H1 (cell line): ENCODE data around the gene ZBTB4. TPM values are rescaled to one million over a fixed set of nuclear protein-coding genes. Genes with fewer than 3 reads are reported as not detected.

ENCODE experiments used
- CTCF ChIA-PET: fragments of 300-600 bp; sonication (Branson Sonifier 250); formaldehyde crosslinking; loops from one replicate; lab custom pipeline; 2021; ENCODE audit not compliant: partially characterized antibody; lab: Charles Lee
- POLR2A ChIA-PET: fragments of 300-600 bp; sonication (Branson Sonifier 250); formaldehyde crosslinking; loops from one replicate; lab custom pipeline; 2021; ENCODE audit warnings: inconsistent platforms; ENCODE audit not compliant: partially characterized antibody; lab: Charles Lee
- DNase-seq, 2 experiments: peaks; one replicate each; pipeline versions ENCODE4 v3.0.0 to v3.0.0-alpha.2; 2010 to 2022; ENCODE audit warnings: low spot score in 2 of 2, low read depth in 1 of 2, mixed read lengths in 1 of 2
- FAIRE-seq: peaks from 2 replicates; lab custom pipeline; 2011; peaks lifted over from hg19 to GRCh38; lab: Jason Lieb, UNC
- H2AFZ ChIP-seq: 2 replicates; pipeline ENCODE4 v1.8.1; 2012; ENCODE audit warnings: low read length, inconsistent platforms
- H2AK5ac ChIP-seq: 2 replicates; pipeline ENCODE4 v1.6.1; 2013; ENCODE audit warnings: low read depth, low read length
- H2BK120ac ChIP-seq: replicated peaks from 2 replicates; pipeline ENCODE3; 2013; ENCODE audit warnings: low read depth, low read length, inconsistent platforms
- H2BK12ac ChIP-seq: 2 replicates; pipeline ENCODE4 v1.6.1; 2013; ENCODE audit warnings: low read depth, low read length
- H2BK15ac ChIP-seq: 2 replicates; pipeline ENCODE4 v1.6.1; 2013; ENCODE audit warnings: low read length
- H2BK20ac ChIP-seq: 2 replicates; pipeline ENCODE4 v1.6.1; 2013; ENCODE audit warnings: low read length
- H2BK5ac ChIP-seq: 2 replicates; pipeline ENCODE4 v1.6.1; 2013; ENCODE audit warnings: low read depth, low read length
- H3K14ac ChIP-seq: 2 replicates; pipeline ENCODE4 v1.6.1; 2013; ENCODE audit warnings: inconsistent platforms; ENCODE audit not compliant: insufficient read length
- H3K18ac ChIP-seq: 2 replicates; pipeline ENCODE4 v1.6.1; 2013; ENCODE audit warnings: low read length; ENCODE audit errors: extremely low read depth
- H3K23ac ChIP-seq: 2 replicates; pipeline ENCODE4 v1.6.1; 2013; ENCODE audit warnings: inconsistent platforms; ENCODE audit not compliant: insufficient read length
- H3K23me2 ChIP-seq: 2 replicates; pipeline ENCODE4 v1.6.1; 2013; ENCODE audit warnings: low read depth, low read length
- H3K27ac ChIP-seq: 2 replicates; pipeline ENCODE4 v1.6.1; 2011; ENCODE audit warnings: low read depth, low read length, inconsistent platforms
- H3K27me3 ChIP-seq, 4 experiments: replicated peaks in 1 of 4; 1 replicate in 1 of 4; 2 replicates in 3 of 4; pipeline versions ENCODE4 v1.6.1 to v1.8.1; 2011 to 2013; ENCODE audit warnings: low read length in 3 of 4, mild to moderate bottlenecking in 3 of 4, inconsistent platforms in 2 of 4, mixed read lengths in 2 of 4, moderate library complexity in 1 of 4; ENCODE audit not compliant: control insufficient read depth in 3 of 4, insufficient read depth in 3 of 4; ENCODE audit errors: extremely low read depth in 1 of 4
- H3K36me3 ChIP-seq, 4 experiments: 2 replicates each; pipeline versions ENCODE4 v1.6.1 to v1.8.1; 2011 to 2013; ENCODE audit warnings: mild to moderate bottlenecking in 4 of 4, low read length in 3 of 4, moderate library complexity in 2 of 4, control low read depth in 1 of 4, inconsistent platforms in 1 of 4; ENCODE audit not compliant: insufficient read depth in 4 of 4, control insufficient read depth in 2 of 4
- H3K4ac ChIP-seq: replicated peaks from 2 replicates; pipeline ENCODE3; 2013; ENCODE audit warnings: low read length, low read depth, mixed read lengths, inconsistent platforms; ENCODE audit not compliant: insufficient read length
- H3K4me1 ChIP-seq, 4 experiments: replicated peaks in 1 of 4; 1 replicate in 1 of 4; 2 replicates in 3 of 4; pipeline versions ENCODE4 v1.6.1 to v1.8.1; 2011 to 2013; ENCODE audit warnings: low read length in 3 of 4, inconsistent platforms in 2 of 4, mixed read lengths in 1 of 4; ENCODE audit not compliant: insufficient read depth in 4 of 4, control insufficient read depth in 3 of 4
- H3K4me2 ChIP-seq, 2 experiments: 2 replicates each; pipeline versions ENCODE4 v1.6.1 to v1.8.1; 2011 to 2013; ENCODE audit warnings: low read depth in 2 of 2, low read length in 2 of 2, control low read depth in 1 of 2, inconsistent platforms in 1 of 2, mild to moderate bottlenecking in 1 of 2; ENCODE audit not compliant: insufficient read depth in 1 of 2
- H3K4me3 ChIP-seq, 4 experiments: fragments of 200-600, 300-600 bp in 1 of 4; sonication (generic), shearing (Covaris generic), sonication (Bioruptor Twin) in 1 of 4; 2 replicates each; pipeline versions ENCODE4 v1.5.1 to v1.8.1; 2011 to 2016; ENCODE audit warnings: low read length in 4 of 4, low read depth in 3 of 4, control low read depth in 2 of 4, inconsistent platforms in 2 of 4, mild to moderate bottlenecking in 2 of 4, mixed read lengths in 1 of 4, moderate library complexity in 1 of 4; ENCODE audit not compliant: insufficient read depth in 2 of 4; ENCODE audit errors: extremely low read depth in 1 of 4
- H3K56ac ChIP-seq: replicated peaks from 2 replicates; pipeline ENCODE3; 2013; ENCODE audit warnings: low read depth, mild to moderate bottlenecking, mixed read lengths, low read length, inconsistent platforms; ENCODE audit not compliant: insufficient read length
- H3K79me1 ChIP-seq: 2 replicates; pipeline ENCODE4 v1.6.1; 2013; ENCODE audit warnings: low read depth, low read length, control low read depth
- H3K79me2 ChIP-seq, 2 experiments: 2 replicates each; pipeline versions ENCODE4 v1.6.1 to v1.8.1; 2012 to 2013; ENCODE audit warnings: low read length in 2 of 2, mild to moderate bottlenecking in 2 of 2, inconsistent platforms in 1 of 2; ENCODE audit not compliant: insufficient read depth in 2 of 2, control insufficient read depth in 1 of 2
- H3K9ac ChIP-seq, 4 experiments: replicated peaks in 1 of 4; 1 replicate in 1 of 4; 2 replicates in 3 of 4; pipeline versions ENCODE4 v1.6.1 to v1.8.1; 2011 to 2013; ENCODE audit warnings: low read depth in 3 of 4, low read length in 3 of 4, control low read depth in 2 of 4, mild to moderate bottlenecking in 2 of 4, moderate library complexity in 2 of 4, inconsistent platforms in 1 of 4; ENCODE audit errors: extremely low read depth in 1 of 4
- H3K9me3 ChIP-seq, 2 experiments: 2 replicates each; pipeline versions ENCODE4 v1.6.1 to v1.8.1; 2012 to 2013; ENCODE audit warnings: mild to moderate bottlenecking in 2 of 2, moderate library complexity in 2 of 2, control low read depth in 1 of 2, inconsistent platforms in 1 of 2, low read depth in 1 of 2, low read length in 1 of 2, mixed read lengths in 1 of 2; ENCODE audit not compliant: insufficient read depth in 2 of 2
- H4K20me1 ChIP-seq, 2 experiments: replicated peaks in 1 of 2; 2 replicates each; pipeline versions ENCODE3 to v1.8.1; 2011 to 2013; ENCODE audit warnings: inconsistent platforms in 2 of 2, low read length in 2 of 2, mild to moderate bottlenecking in 1 of 2; ENCODE audit not compliant: insufficient read depth in 2 of 2, control insufficient read depth in 1 of 2
- H4K5ac ChIP-seq: 2 replicates; pipeline ENCODE4 v1.6.1; 2013; ENCODE audit warnings: low read length, low read depth, mixed read lengths, inconsistent platforms; ENCODE audit not compliant: insufficient read length
- H4K8ac ChIP-seq: 2 replicates; pipeline ENCODE4 v1.8.0; 2013; ENCODE audit warnings: mild to moderate bottlenecking, moderate library complexity, low read length, inconsistent platforms; ENCODE audit not compliant: insufficient read depth; ENCODE audit errors: extremely low read depth
- H4K91ac ChIP-seq: replicated peaks from 2 replicates; pipeline ENCODE3; 2013; ENCODE audit warnings: low read length, mixed read lengths, inconsistent platforms; ENCODE audit not compliant: insufficient read length
- ASH2L ChIP-seq: fragments of 200-600, 300-600 bp; sonication (generic); IDR thresholded peaks from one replicate; pipeline ENCODE4 v1.7.1; 2017; ENCODE audit warnings: low read length
- EZH2 ChIP-seq: fragments of 200-600 bp; sonication (generic); IDR thresholded peaks from 2 replicates; pipeline ENCODE4 v1.7.1; 2012; ENCODE audit warnings: low read depth, mild to moderate bottlenecking, moderate library complexity, low read length, inconsistent platforms; ENCODE audit not compliant: severe bottlenecking
- MAFK ChIP-seq: IDR thresholded peaks from 2 replicates; pipeline ENCODE4 v1.6.1; 2012; ENCODE audit warnings: low read depth, mild to moderate bottlenecking, improper control_type of control experiment, low read length
- NANOG ChIP-seq: IDR thresholded peaks from 2 replicates; pipeline ENCODE4 v1.6.1; 2011; ENCODE audit warnings: low read length, low read depth, mild to moderate bottlenecking, inconsistent platforms; ENCODE audit not compliant: insufficient read depth, poor library complexity, severe bottlenecking
- POLR2AphosphoS5 ChIP-seq: IDR thresholded peaks from 2 replicates; pipeline ENCODE4 v1.6.1; 2011; ENCODE audit warnings: low read depth, low read length
- RNF2 ChIP-seq: fragments of 200-900, 300-1000 bp; sonication (generic); IDR thresholded peaks from 2 replicates; pipeline ENCODE4 v1.7.1; 2016; ENCODE audit warnings: borderline replicate concordance, low read depth, mild to moderate bottlenecking, antibody characterized with exemption, low read length; ENCODE audit not compliant: poor library complexity, severe bottlenecking; ENCODE audit errors: missing control alignments
- RXRA ChIP-seq: IDR thresholded peaks from 2 replicates; pipeline ENCODE4 v1.6.1; 2011; ENCODE audit warnings: low read depth, mild to moderate bottlenecking, low read length, moderate library complexity; ENCODE audit not compliant: insufficient read depth
- SIN3A ChIP-seq, 2 experiments: IDR thresholded peaks in 1 of 2; conservative IDR thresholded peaks in 1 of 2; 2 replicates each; pipeline ENCODE4 v1.6.1; 2011 to 2012; ENCODE audit warnings: low read length in 2 of 2, improper control_type of control experiment in 1 of 2, low read depth in 1 of 2, mild to moderate bottlenecking in 1 of 2
- TAF1 ChIP-seq: IDR thresholded peaks from 2 replicates; pipeline ENCODE4 v1.6.1; 2011; ENCODE audit warnings: mild to moderate bottlenecking, low read depth, low read length
- TEAD4 ChIP-seq: IDR thresholded peaks from 2 replicates; pipeline ENCODE4 v1.6.1; 2012; ENCODE audit warnings: low read depth, low read length, inconsistent platforms, mixed read lengths
- WGBS, 2 experiments: shearing (Covaris generic) in 1 of 2; methylation state at CpG; one replicate each; pipeline versions ENCODE4 v1.1.6 to v1.1.7; 2013 to 2015; ENCODE audit warnings: low lambda C conversion rate in 2 of 2, mixed read lengths in 2 of 2, inconsistent platforms in 1 of 2, low coverage in 1 of 2, missing lambda C conversion rate in 1 of 2; ENCODE audit not compliant: insufficient replicate concordance in 2 of 2, insufficient coverage in 1 of 2, insufficient read length in 1 of 2; ENCODE audit errors: extremely low coverage in 1 of 2, missing lambda C conversion rate in 1 of 2; 5-methylcytosine and 5-hydroxymethylcytosine counted together
- polyA plus RNA-seq, 7 experiments: library from polyadenylated mRNA; depleted of rRNA in 3 of 7; stranded (reverse) in 5 of 7; unstranded in 2 of 7; fragments of >200 nt in 5 of 7; fragments of 200-250 nt in 2 of 7; gene quantifications; 1 replicate in 5 of 7; 2 replicates in 1 of 7; 4 replicates in 1 of 7; pipeline versions ENCODE4 v1.2.1 to v1.2.3, GENCODE V29; 2011 to 2013; ENCODE audit warnings: missing spikeins in 2 of 7, mixed read lengths in 2 of 7
- total RNA-seq: library from RNA; stranded (reverse); fragmentation: NEBNext Ultra II Directional; extraction: Animal tissue kit (Norgen Biotek cat#: 25700); gene quantifications from 2 replicates; pipeline ENCODE4 v1.2.1, GENCODE V29; 2021
- TF ChIP-seq, protein P1 (sequence below): IDR thresholded peaks from 2 replicates; pipeline ENCODE4 v1.6.1; 2012; ENCODE audit warnings: low read length, inconsistent platforms

ZBTB4 gene
- total and polyA plus RNA-seq, 2 of the 8 experiments (the other 6 are each of a cell fraction or from before 2014, with no cell fraction given) = 5.9 to 10.1 TPM

DNA sequence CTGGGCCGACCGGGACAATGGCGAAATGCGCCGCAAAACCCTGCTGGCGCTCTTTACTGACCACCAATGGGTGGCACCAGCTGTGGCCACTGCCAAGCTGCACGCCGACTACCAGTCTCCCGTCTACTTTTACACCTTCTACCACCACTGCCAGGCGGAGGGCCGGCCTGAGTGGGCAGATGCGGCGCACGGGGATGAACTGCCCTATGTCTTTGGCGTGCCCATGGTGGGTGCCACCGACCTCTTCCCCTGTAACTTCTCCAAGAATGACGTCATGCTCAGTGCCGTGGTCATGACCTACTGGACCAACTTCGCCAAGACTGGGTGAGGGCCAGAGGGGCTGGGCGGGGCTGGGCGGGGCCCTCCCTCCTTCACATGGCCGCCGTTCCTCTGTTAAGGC lies 63.6 kb downstream of the ZBTB4 start:
- no peak overlapping the region for H3K4me2 ChIP-seq
- no peak overlapping the region for H3K18ac ChIP-seq
- no peaks in the 10 kb centered on the region for H3K79me1 ChIP-seq
- no peaks in the 10 kb centered on the region for H3K9me3 ChIP-seq
- no peak overlapping the region for H3K23ac ChIP-seq
- H2BK120ac ChIP-seq = no peak overlapping the region
- peaks cover 0 to 16% (median 7%) of the 10 kb centered on the region in 4 experiments; a peak in 5 of 7 replicates for H3K4me1 ChIP-seq
- no peak overlapping the region for H2AFZ ChIP-seq
- no peak overlapping the region for H3K4me3 ChIP-seq
- H4K20me1 ChIP-seq = peaks cover 2 to 9% of the 10 kb centered on the region in 2 experiments
- H3K9ac ChIP-seq = no peak overlapping the region
- H4K91ac ChIP-seq = no peak overlapping the region
- no peak for DNase-seq
- H4K8ac ChIP-seq = no peak overlapping the region
- no peak for FAIRE-seq
- H2BK5ac ChIP-seq = no peak overlapping the region
- no peak overlapping the region for H2BK15ac ChIP-seq
- H3K23me2 ChIP-seq = peaks cover 2% of the 10 kb centered on the region; the same call in 1 of the 2 replicates
- no peak overlapping the region for H2BK20ac ChIP-seq
- no peak overlapping the region for H3K56ac ChIP-seq
- H3K27ac ChIP-seq = no peak overlapping the region
- peaks cover 0 to 25% (median 9%) of the 10 kb centered on the region in 4 experiments; a peak in 6 of 8 replicates for H3K36me3 ChIP-seq
- 93% methylated on average over 21 of the region's 23 CpGs; no CpG with 5 or more reads in 1 of the 2 experiments for WGBS, 2 experiments
- H3K4ac ChIP-seq = no peak overlapping the region
- H2BK12ac ChIP-seq = no peak overlapping the region
- CTCF ChIA-PET = interaction anchor here (1.4 kb wide), 1 partner anchor 39 kb away, joined by 3 read pairs; no protein-coding TSS in a partner anchor
- POLR2A ChIA-PET = interaction anchor here (1.5 to 2.8 kb wide), 5 partner anchors 9 to 131 kb away, joined by 3 to 14 read pairs (median 5); partner anchors contain the start of gene NLGN2
- H4K5ac ChIP-seq = no peak overlapping the region
- H3K27me3 ChIP-seq = no peaks in the 10 kb centered on the region
- no peaks in the 10 kb centered on the region for H3K79me2 ChIP-seq
- no peak overlapping the region for H2AK5ac ChIP-seq
- no peak overlapping the region for H3K14ac ChIP-seq
- no peak for TF ChIP-seq NANOG
- TF ChIP-seq MAFK = no peak
- TF ChIP-seq EZH2 = no peak
- no peak for TF ChIP-seq TEAD4
- TF ChIP-seq ASH2L = no peak
- TF ChIP-seq TAF1 = no peak
- no peak for TF ChIP-seq RXRA
- TF ChIP-seq SIN3A (conservative IDR thresholded peaks at IDR 0.05 in 1 of 2, IDR thresholded peaks at IDR 0.05 in 1 of 2; ENCODE audit: low read depth in 1 of 2, low read length in 2 of 2) = no peak
- TF ChIP-seq POLR2AphosphoS5 = no peak
- TF ChIP-seq, protein P1, sequence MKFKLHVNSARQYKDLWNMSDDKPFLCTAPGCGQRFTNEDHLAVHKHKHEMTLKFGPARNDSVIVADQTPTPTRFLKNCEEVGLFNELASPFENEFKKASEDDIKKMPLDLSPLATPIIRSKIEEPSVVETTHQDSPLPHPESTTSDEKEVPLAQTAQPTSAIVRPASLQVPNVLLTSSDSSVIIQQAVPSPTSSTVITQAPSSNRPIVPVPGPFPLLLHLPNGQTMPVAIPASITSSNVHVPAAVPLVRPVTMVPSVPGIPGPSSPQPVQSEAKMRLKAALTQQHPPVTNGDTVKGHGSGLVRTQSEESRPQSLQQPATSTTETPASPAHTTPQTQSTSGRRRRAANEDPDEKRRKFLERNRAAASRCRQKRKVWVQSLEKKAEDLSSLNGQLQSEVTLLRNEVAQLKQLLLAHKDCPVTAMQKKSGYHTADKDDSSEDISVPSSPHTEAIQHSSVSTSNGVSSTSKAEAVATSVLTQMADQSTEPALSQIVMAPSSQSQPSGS = no peak
- TF ChIP-seq RNF2 = no peak
